ENCODE results near the gene CNRIP1. TPM values are rescaled to one million over a fixed set of nuclear protein-coding genes. Genes with fewer than 3 reads are reported as not detected.

Gene CNRIP1, protein sequence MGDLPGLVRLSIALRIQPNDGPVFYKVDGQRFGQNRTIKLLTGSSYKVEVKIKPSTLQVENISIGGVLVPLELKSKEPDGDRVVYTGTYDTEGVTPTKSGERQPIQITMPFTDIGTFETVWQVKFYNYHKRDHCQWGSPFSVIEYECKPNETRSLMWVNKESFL
- total RNA-seq = 10 to 100 TPM; 14.9 to 63.5 (median 35.7) TPM

DNA sequence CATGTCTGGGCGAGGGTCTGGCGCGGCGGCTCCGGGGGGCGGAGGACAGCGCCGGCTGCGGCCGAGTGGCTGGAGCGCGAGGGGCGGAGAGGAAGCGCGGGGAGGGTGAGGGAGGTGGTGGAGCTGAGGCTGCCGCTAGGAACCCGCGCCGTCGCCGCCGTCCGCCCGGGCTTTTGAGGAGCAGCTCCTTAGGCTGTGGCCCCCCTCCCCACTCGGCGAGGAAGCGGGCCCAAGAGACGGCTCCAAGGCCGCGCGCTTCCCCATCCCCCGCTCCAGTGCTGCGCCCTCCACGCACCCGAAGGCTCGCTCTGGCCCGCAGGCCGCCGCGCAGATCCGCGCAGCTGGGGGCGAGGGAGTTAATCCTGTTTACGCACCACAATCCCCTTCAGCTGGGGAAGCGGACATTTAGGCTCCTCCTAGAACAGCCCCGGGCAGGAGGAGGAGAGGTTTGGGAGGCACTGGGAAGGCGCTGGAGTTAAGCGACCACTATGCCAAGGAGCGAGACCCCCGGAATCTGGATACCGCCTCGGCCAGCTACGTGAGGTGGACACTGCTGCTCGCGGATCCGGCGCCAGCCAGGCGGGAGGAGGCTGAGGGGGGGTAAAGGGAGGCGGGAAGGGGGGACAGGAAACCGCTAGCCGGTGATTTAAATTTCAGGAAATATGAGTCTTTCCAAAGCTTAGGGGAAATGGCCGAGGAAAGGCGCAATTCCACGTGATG lies at the start of gene CNRIP1:
Gene CNRIP1 (minus strand): TSS at position 552 of the 720 bp plus-strand sequence. CDS start 549 bp downstream, at position 3.
- intact Hi-C loops (cut with DNase I; ENCODE audit: low total_unique reads) = no loop called here
- TF ChIP-seq POLR2A (IDR thresholded peaks at IDR 0.05) (no peak), POLR2AphosphoS5 (IDR thresholded peaks at IDR 0.05) (peak; percentile 43 to 80 (median 53))
- TF ChIP-seq, protein P1, sequence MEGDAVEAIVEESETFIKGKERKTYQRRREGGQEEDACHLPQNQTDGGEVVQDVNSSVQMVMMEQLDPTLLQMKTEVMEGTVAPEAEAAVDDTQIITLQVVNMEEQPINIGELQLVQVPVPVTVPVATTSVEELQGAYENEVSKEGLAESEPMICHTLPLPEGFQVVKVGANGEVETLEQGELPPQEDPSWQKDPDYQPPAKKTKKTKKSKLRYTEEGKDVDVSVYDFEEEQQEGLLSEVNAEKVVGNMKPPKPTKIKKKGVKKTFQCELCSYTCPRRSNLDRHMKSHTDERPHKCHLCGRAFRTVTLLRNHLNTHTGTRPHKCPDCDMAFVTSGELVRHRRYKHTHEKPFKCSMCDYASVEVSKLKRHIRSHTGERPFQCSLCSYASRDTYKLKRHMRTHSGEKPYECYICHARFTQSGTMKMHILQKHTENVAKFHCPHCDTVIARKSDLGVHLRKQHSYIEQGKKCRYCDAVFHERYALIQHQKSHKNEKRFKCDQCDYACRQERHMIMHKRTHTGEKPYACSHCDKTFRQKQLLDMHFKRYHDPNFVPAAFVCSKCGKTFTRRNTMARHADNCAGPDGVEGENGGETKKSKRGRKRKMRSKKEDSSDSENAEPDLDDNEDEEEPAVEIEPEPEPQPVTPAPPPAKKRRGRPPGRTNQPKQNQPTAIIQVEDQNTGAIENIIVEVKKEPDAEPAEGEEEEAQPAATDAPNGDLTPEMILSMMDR (IDR thresholded peaks at IDR 0.05) = no peak
- Histone ChIP-seq H3K4me3 (peak within 1 kb of the TSS; percentile 61 to 84 (median 76)), H3K36me3 (no peaks in the 10 kb centered on the region), H3K4me1 (no peaks in the 10 kb centered on the region), H3K27me3 (peaks cover 0 to 10% of the 10 kb centered on the region in 2 donors), H3K9me3 (no peaks in the 10 kb centered on the region), H3K27ac (peak within 1 kb of the TSS; percentile 62 to 92)
- DNase-seq (ENCODE audit: low spot score in 2 of 2) = peak in 1 of 2 donors; percentile 53

DNA sequence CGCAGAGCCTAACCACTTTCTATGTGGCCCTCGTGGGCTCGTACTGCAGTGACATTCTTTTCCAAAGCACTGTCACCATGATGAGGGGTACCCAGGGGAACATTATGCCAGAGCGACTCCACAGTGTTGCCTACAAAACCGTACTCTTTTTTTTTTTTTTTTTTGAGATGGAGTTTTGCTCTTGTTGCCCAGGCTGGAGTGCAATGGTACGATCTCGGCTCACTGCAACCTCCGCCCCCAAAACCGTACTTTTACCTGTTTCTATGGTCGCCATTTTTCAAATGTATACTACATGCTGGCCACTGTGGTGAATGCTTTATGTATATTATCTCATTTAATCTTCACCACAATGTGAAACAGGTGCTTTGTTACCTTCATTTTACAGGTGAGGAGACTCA lies 49.6 kb upstream of the CNRIP1 start:
- no peak overlapping the region for H3K27ac ChIP-seq
- no peaks in the 10 kb centered on the region for H3K27me3 ChIP-seq
- no peaks in the 10 kb centered on the region for H3K4me1 ChIP-seq
- DNase-seq (ENCODE audit: low spot score in 2 of 2) = no peak
- H3K9me3 ChIP-seq = no peaks in the 10 kb centered on the region
- TF ChIP-seq, protein P1 (IDR thresholded peaks at IDR 0.05) = no peak
- TF ChIP-seq POLR2A (IDR thresholded peaks at IDR 0.05) (no peak), POLR2AphosphoS5 (IDR thresholded peaks at IDR 0.05) (no peak)
- H3K4me3 ChIP-seq = no peak overlapping the region
- H3K36me3 ChIP-seq = no peaks in the 10 kb centered on the region
- intact Hi-C loops (cut with DNase I; ENCODE audit: low total_unique reads) = no loop called here

DNA sequence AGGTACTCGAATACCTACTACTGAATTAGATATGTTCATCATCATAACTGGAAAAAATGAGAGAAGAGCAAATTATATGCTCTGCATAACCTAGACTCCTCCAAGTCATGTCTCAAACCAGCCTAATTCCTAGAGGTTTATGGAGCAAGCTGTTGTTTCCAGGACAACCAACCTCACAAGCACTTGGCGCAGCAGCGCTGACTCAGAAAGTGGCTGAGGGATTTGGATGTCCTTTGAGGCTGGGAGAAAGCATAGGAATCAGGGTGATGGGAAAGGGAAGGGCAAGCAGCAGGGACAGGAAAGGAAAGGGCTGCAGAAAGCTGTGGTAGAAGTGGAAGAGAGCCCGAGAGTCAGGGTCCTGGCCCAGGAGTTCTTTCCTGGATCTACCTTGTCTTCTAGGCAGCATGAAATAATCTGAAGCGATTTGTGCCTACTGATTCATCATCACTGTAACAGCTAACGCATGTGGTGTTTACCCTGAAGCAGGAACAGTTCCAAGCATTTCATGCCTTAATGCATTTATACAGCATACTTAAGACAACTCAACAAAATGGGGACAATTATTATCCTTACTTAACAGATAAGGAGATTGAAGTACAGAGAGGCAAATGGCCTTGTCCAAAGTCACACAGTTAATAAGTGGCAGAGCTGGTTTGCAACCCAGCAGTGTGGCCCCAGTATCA lies 49.0 kb upstream of the CNRIP1 start:
- no peak overlapping the region for H3K27ac ChIP-seq

DNA sequence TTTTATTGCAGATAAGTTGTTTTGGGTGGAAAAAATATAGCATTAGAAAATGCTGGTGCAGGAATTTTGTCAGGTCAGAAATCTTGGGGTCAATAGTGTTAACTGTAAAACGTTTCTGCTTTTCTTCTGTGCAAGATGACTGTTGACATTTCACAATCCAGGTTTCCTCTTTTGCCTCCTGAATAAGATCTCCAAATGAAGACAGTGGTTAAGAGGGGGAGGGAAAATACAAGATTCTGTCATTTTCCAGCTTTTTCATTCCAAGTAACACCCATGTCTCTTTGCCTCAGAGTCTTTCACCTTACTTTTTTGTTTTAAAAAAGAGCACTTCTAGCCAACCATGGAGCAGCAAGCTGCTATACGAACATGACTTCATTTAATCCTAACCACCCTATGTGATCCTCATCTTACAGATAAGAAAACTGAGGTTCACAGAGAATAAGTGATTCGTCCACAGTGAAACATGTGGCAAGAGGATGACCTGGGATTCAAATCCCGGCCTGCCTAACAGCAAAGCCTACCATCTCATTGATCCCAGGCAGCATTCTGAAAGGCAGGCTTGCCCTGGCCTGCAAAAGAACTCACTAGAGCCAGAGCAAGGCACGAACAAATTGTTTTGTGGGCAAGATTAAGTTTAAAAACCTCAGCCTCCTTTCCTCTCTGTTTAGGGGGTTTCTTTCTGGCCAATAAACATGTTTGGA lies 48.4 kb upstream of the CNRIP1 start:
- no peak for TF ChIP-seq POLR2A (IDR thresholded peaks at IDR 0.05)
- Histone ChIP-seq H3K4me3 (no peak overlapping the region), H3K4me1 (no peaks in the 10 kb centered on the region), H3K27me3 (no peaks in the 10 kb centered on the region), H3K36me3 (no peaks in the 10 kb centered on the region), H3K9me3 (no peaks in the 10 kb centered on the region), H3K27ac (peak overlapping the region in 1 of 2 donors; percentile 6)
- no peak for DNase-seq (ENCODE audit: low spot score in 2 of 2)
- intact Hi-C loops (cut with DNase I; ENCODE audit: low total_unique reads) = no loop called here

More for the DNA sequence above, 49.0 kb upstream of the CNRIP1 start:
- H3K9me3 ChIP-seq = no peaks in the 10 kb centered on the region
- intact Hi-C loops (cut with DNase I; ENCODE audit: low total_unique reads) = no loop called here
- no peak for DNase-seq (ENCODE audit: low spot score in 2 of 2)
- H3K4me3 ChIP-seq = no peak overlapping the region
- H3K36me3 ChIP-seq = no peaks in the 10 kb centered on the region
- H3K27me3 ChIP-seq = no peaks in the 10 kb centered on the region
- no peaks in the 10 kb centered on the region for H3K4me1 ChIP-seq
- TF ChIP-seq POLR2AphosphoS5 (IDR thresholded peaks at IDR 0.05) = no peak
- TF ChIP-seq, protein P1 (IDR thresholded peaks at IDR 0.05) = no peak
- TF ChIP-seq POLR2A (IDR thresholded peaks at IDR 0.05) = no peak

DNA sequence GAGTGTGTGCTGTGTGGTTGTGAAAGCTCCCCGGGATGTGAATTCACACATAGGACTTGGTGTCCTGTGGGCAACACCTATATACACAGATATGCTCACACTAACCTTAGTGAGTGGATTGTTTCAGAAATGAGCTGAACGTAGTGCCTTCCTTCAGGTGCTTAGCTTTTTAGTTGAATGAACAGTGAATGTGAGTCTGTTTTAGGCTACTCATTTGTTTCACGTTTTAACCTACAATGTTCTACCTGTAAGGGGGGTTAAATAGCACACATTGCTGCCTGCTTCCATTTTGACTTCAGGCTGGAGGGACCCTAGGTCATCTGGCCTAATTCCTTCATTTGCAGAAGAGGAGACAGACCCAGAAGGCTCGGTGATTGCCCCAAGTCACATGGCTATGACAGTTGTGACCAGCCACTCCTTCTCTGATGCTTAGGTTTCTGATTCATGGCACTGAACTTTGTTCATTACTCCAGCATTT lies 46.4 kb upstream of the CNRIP1 start:
- intact Hi-C loops (cut with DNase I; ENCODE audit: low total_unique reads) = no loop called here
- H3K27me3 ChIP-seq = no peaks in the 10 kb centered on the region
- no peak for DNase-seq (ENCODE audit: low spot score in 2 of 2)
- no peaks in the 10 kb centered on the region for H3K36me3 ChIP-seq
- no peak for TF ChIP-seq POLR2AphosphoS5 (IDR thresholded peaks at IDR 0.05)
- H3K9me3 ChIP-seq = no peaks in the 10 kb centered on the region
- no peak overlapping the region for H3K27ac ChIP-seq
- peak overlapping the region in 2 of 3 donors; percentile 25 to 34 for H3K4me3 ChIP-seq
- H3K4me1 ChIP-seq = no peaks in the 10 kb centered on the region
